Mesenchymal stem cell (in vitro differentiated cells and primary cell): ENCODE measurements around the gene MYL4.
A peak's percentile ranks its signal among the peaks of the same experiment; 100 is the strongest.

Experiments
- DNase-seq: peaks from one replicate; pipeline ENCODE4 v3.0.0-alpha.2; 2013
- H2AFZ ChIP-seq: one replicate; pipeline ENCODE4 v1.6.1; 2013; ENCODE audit warnings: low read depth, mild to moderate bottlenecking, control low read depth, inconsistent platforms, low read length, moderate library complexity
- H2AK5ac ChIP-seq: 2 replicates; pipeline ENCODE4 v1.6.1; 2013; ENCODE audit warnings: low read length, moderate library complexity, mild to moderate bottlenecking, inconsistent platforms; ENCODE audit not compliant: severe bottlenecking
- H2BK120ac ChIP-seq: one replicate; pipeline ENCODE4 v1.6.1; 2013; ENCODE audit warnings: low read depth, mild to moderate bottlenecking, inconsistent platforms, low read length, moderate library complexity
- H2BK12ac ChIP-seq, 2 experiments: one replicate each; pipeline ENCODE4 v1.6.1; 2013; ENCODE audit warnings: inconsistent platforms in 2 of 2, low read length in 2 of 2, mild to moderate bottlenecking in 2 of 2, moderate library complexity in 2 of 2, control low read depth in 1 of 2
- H2BK15ac ChIP-seq: one replicate; pipeline ENCODE4 v1.6.1; 2013; ENCODE audit warnings: mild to moderate bottlenecking, low read depth, inconsistent platforms; ENCODE audit not compliant: poor library complexity, severe bottlenecking
- H2BK5ac ChIP-seq: 2 replicates; pipeline ENCODE4 v1.6.1; 2013; ENCODE audit warnings: low read depth, mild to moderate bottlenecking, low read length, control low read depth, inconsistent platforms; ENCODE audit not compliant: poor library complexity, severe bottlenecking
- H3K14ac ChIP-seq, 2 experiments: one replicate each; pipeline ENCODE4 v1.6.1; 2013; ENCODE audit warnings: inconsistent platforms in 2 of 2, low read length in 2 of 2, control low read depth in 1 of 2, mild to moderate bottlenecking in 1 of 2, moderate library complexity in 1 of 2
- H3K18ac ChIP-seq, 2 experiments: one replicate each; pipeline ENCODE4 v1.6.1; 2013; ENCODE audit warnings: inconsistent platforms in 2 of 2, low read length in 2 of 2, control low read depth in 1 of 2, low read depth in 1 of 2, mild to moderate bottlenecking in 1 of 2
- H3K23ac ChIP-seq, 2 experiments: one replicate each; pipeline ENCODE4 v1.6.1; 2013; ENCODE audit warnings: inconsistent platforms in 2 of 2, low read length in 2 of 2, mild to moderate bottlenecking in 2 of 2, moderate library complexity in 2 of 2, control low read depth in 1 of 2
- H3K27ac ChIP-seq: 2 replicates; pipeline ENCODE4 v1.5.1; 2013; ENCODE audit warnings: mild to moderate bottlenecking, moderate library complexity, low read length, control low read depth, inconsistent platforms; ENCODE audit not compliant: poor library complexity, severe bottlenecking
- H3K27me3 ChIP-seq, 2 experiments: 2 replicates each; pipeline versions ENCODE4 v1.6.1 to v1.7.0; 2013; ENCODE audit warnings: low read length in 2 of 2, mild to moderate bottlenecking in 2 of 2, moderate library complexity in 2 of 2, control low read depth in 1 of 2, inconsistent platforms in 1 of 2; ENCODE audit not compliant: control insufficient read depth in 1 of 2, insufficient read depth in 1 of 2
- H3K36me3 ChIP-seq, 2 experiments: 2 replicates each; pipeline versions ENCODE4 v1.6.1 to v1.7.0; 2013; ENCODE audit warnings: low read length in 2 of 2, control low read depth in 1 of 2, inconsistent platforms in 1 of 2, low read depth in 1 of 2, mild to moderate bottlenecking in 1 of 2; ENCODE audit not compliant: insufficient read depth in 2 of 2, control insufficient read depth in 1 of 2
- H3K4ac ChIP-seq, 2 experiments: one replicate each; pipeline ENCODE4 v1.6.1; 2013; ENCODE audit warnings: inconsistent platforms in 2 of 2, low read length in 2 of 2, mild to moderate bottlenecking in 2 of 2, moderate library complexity in 2 of 2, control low read depth in 1 of 2, low read depth in 1 of 2
- H3K4me1 ChIP-seq: 2 replicates; pipeline ENCODE4 v1.6.1; 2013; ENCODE audit warnings: low read depth, low read length, control low read depth; ENCODE audit not compliant: control insufficient read depth, insufficient read depth
- H3K4me2 ChIP-seq: 2 replicates; pipeline ENCODE4 v1.6.1; 2013; ENCODE audit warnings: low read length, mild to moderate bottlenecking, inconsistent platforms; ENCODE audit not compliant: poor library complexity, severe bottlenecking
- H3K4me3 ChIP-seq, 2 experiments: 2 replicates each; pipeline versions ENCODE4 v1.5.1 to v1.7.0; 2013; ENCODE audit warnings: low read length in 2 of 2, mild to moderate bottlenecking in 2 of 2, control low read depth in 1 of 2, low read depth in 1 of 2; ENCODE audit not compliant: insufficient read depth in 1 of 2
- H3K79me1 ChIP-seq: replicated peaks from 2 replicates; pipeline ENCODE4 v1.6.1; 2013; ENCODE audit warnings: mild to moderate bottlenecking, control low read depth, low read length, inconsistent platforms; ENCODE audit not compliant: poor library complexity, severe bottlenecking
- H3K9ac ChIP-seq: 2 replicates; pipeline ENCODE4 v1.7.0; 2013; ENCODE audit warnings: mild to moderate bottlenecking, low read length, moderate library complexity
- H3K9me3 ChIP-seq: 2 replicates; pipeline ENCODE4 v1.7.0; 2013; ENCODE audit warnings: mild to moderate bottlenecking, low read length; ENCODE audit not compliant: control insufficient read depth
- H4K8ac ChIP-seq: one replicate; pipeline ENCODE4 v1.6.1; 2013; ENCODE audit warnings: inconsistent platforms, mild to moderate bottlenecking, low read length, moderate library complexity
- H4K91ac ChIP-seq: one replicate; pipeline ENCODE4 v1.6.1; 2013; ENCODE audit warnings: mild to moderate bottlenecking, low read length, inconsistent platforms
- WGBS: methylation state at CpG from one replicate; pipeline ENCODE4 v1.1.7; 2013; ENCODE audit warnings: mixed read lengths; 5-methylcytosine and 5-hydroxymethylcytosine counted together

MYL4 gene

GRCh38 chr17:47220531-47220999, 11.4 kb downstream of the MYL4 start:
- Histone ChIP-seq H2BK120ac (no peak overlapping the region), H2BK12ac (no peak overlapping the region), H3K9me3 (no peaks in the 10 kb centered on the region), H3K18ac (no peak overlapping the region), H4K91ac (no peak overlapping the region), H3K14ac (no peak overlapping the region), H3K4me1 (peaks cover 5% of the 10 kb centered on the region), H2BK15ac (no peak overlapping the region), H3K36me3 (no peaks in the 10 kb centered on the region), H2BK5ac (no peak overlapping the region), H3K4me2 (no peak overlapping the region), H4K8ac (no peak overlapping the region), H3K23ac (no peak overlapping the region), H3K79me1 (no peaks in the 10 kb centered on the region), H3K9ac (no peak overlapping the region), H2AK5ac (peak overlapping the region; percentile 61), H3K4ac (no peak overlapping the region), H2AFZ (no peak overlapping the region), H3K27me3 (no peaks in the 10 kb centered on the region), H3K27ac (no peak overlapping the region), H3K4me3 (no peak overlapping the region)
- DNase-seq = no peak
- WGBS = 58% methylated on average over 4 of the region's 7 CpGs

DNA sequence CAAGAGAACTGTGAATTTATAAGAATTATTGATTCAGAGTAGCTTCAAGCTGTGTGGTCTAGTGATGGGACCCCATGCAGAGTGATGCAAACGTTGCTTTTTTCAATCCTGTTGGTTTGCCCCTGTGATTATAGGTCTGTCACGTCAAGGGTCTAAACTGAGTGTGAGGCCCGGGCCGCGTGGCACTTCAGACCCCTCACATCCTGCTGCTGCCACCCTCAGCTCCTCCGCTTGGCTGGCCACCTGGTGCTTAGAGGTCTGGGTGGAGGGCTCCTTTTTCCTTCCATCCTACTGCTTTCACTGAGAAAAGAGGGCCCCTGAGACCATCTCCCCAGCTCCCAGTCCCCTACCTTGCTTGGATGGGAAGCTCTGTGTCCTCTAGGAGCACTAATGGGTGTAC, 12.0 kb downstream of the MYL4 start:
- no peak overlapping the region for H2BK12ac ChIP-seq
- no peak overlapping the region for H3K9ac ChIP-seq
- no peak overlapping the region for H4K91ac ChIP-seq
- H3K4me2 ChIP-seq = no peak overlapping the region
- 92% methylated on average over 6 of the region's 6 CpGs for WGBS
- no peaks in the 10 kb centered on the region for H3K79me1 ChIP-seq
- no peak overlapping the region for H3K14ac ChIP-seq
- no peak overlapping the region for H3K27ac ChIP-seq
- no peak overlapping the region for H2BK15ac ChIP-seq
- no peak overlapping the region for H3K4me3 ChIP-seq
- H3K18ac ChIP-seq = no peak overlapping the region
- no peak overlapping the region for H3K23ac ChIP-seq
- no peak overlapping the region for H2BK5ac ChIP-seq
- no peak overlapping the region for H3K4ac ChIP-seq
- H3K9me3 ChIP-seq = no peaks in the 10 kb centered on the region
- H2BK120ac ChIP-seq = peak overlapping the region; percentile 24
- peaks cover 5% of the 10 kb centered on the region for H3K4me1 ChIP-seq
- no peak overlapping the region for H4K8ac ChIP-seq
- H2AFZ ChIP-seq = no peak overlapping the region
- no peak for DNase-seq
- no peaks in the 10 kb centered on the region for H3K36me3 ChIP-seq
- H3K27me3 ChIP-seq = no peaks in the 10 kb centered on the region
- H2AK5ac ChIP-seq = peak overlapping the region; percentile 82

GRCh38 chr17:47222047-47222446, 12.9 kb downstream of the MYL4 start:
- Histone ChIP-seq H3K4me3 (no peak overlapping the region), H2BK5ac (no peak overlapping the region), H3K4ac (no peak overlapping the region), H4K8ac (no peak overlapping the region), H3K9me3 (no peaks in the 10 kb centered on the region), H2AFZ (no peak overlapping the region), H3K27ac (no peak overlapping the region), H3K9ac (no peak overlapping the region), H3K18ac (no peak overlapping the region), H3K4me2 (no peak overlapping the region), H3K36me3 (no peaks in the 10 kb centered on the region), H2BK120ac (no peak overlapping the region), H3K14ac (no peak overlapping the region), H3K23ac (no peak overlapping the region), H2BK12ac (peak overlapping the region in 1 of 2 experiments; percentile 1), H3K4me1 (peaks cover 5% of the 10 kb centered on the region), H2BK15ac (no peak overlapping the region), H3K27me3 (no peaks in the 10 kb centered on the region), H4K91ac (no peak overlapping the region), H3K79me1 (no peaks in the 10 kb centered on the region), H2AK5ac (no peak overlapping the region)
- WGBS = 100% methylated on average over 4 of the region's 4 CpGs
- DNase-seq = no peak

DNA sequence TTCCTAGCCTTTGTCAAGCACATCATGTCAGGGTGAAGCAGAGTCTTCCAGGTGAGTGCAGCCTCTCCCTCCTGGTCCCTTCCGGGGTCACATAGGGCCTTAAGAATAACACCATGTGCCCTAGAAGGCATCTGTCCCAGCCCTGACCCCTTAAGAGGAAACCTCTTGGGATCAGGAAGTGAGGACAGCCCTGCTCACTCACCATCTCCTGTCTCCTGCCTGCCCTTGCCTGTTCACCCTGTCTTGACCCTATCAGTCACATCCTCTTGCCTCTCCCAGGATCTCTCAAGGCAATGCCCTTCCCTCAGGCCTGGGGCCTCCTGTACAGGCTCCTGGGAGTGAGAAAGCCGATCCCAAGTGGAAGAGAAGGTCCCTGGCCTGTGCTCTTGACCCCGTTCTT, 13.9 kb downstream of the MYL4 start:
- DNase-seq = no peak
- WGBS = 72% methylated on average over 2 of the region's 3 CpGs

More for the DNA sequence above, 13.9 kb downstream of the MYL4 start:
- no peak overlapping the region for H2BK15ac ChIP-seq
- no peak overlapping the region for H3K4me2 ChIP-seq
- H3K9ac ChIP-seq = no peak overlapping the region
- H2AK5ac ChIP-seq = peak overlapping the region; percentile 43
- no peak overlapping the region for H3K14ac ChIP-seq
- no peaks in the 10 kb centered on the region for H3K27me3 ChIP-seq
- no peak overlapping the region for H3K27ac ChIP-seq
- no peak overlapping the region for H3K4me3 ChIP-seq
- no peak overlapping the region for H2BK5ac ChIP-seq
- H3K79me1 ChIP-seq = no peaks in the 10 kb centered on the region
- H3K23ac ChIP-seq = no peak overlapping the region
- peak overlapping the region; percentile 18 to 79 for H3K18ac ChIP-seq
- peaks cover 5% of the 10 kb centered on the region for H3K4me1 ChIP-seq
- H2BK120ac ChIP-seq = no peak overlapping the region
- H3K36me3 ChIP-seq = no peaks in the 10 kb centered on the region
- H2AFZ ChIP-seq = no peak overlapping the region
- peak overlapping the region in 1 of 2 experiments; percentile 0 for H3K4ac ChIP-seq
- peak overlapping the region in 1 of 2 experiments; percentile 8 for H2BK12ac ChIP-seq
- H4K91ac ChIP-seq = no peak overlapping the region
- H4K8ac ChIP-seq = no peak overlapping the region
- H3K9me3 ChIP-seq = no peaks in the 10 kb centered on the region
